Measurements from ENCODE around the gene CTCF.
"Not testable (repeated sequence)": the region's sequence is repeated elsewhere in the genome, so short reads cannot be mapped to it uniquely, and the experiment has no call there.

The CTCF gene

DNA sequence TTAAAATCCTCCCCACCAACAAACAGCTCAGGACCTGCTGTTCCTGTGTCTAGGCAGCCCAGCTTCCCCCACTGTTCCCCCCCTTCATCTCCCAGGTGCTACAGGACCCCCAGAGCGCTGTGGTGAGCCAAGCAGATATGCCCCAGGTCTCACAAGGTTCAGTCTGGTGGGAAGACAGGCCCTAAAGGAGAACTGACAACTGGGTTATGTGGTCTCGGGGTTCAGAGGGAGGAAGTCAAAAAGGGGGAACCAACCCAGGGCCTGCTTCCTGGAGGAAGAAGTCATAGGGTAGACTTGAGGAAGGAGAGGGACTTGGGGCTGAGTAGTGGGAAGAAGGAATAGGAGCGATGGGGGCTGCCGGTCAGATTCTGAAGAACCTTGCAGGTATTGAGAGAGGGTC is 31.1 kb upstream of the CTCF start:
- Histone ChIP-seq H3K23ac (ENCODE audit: low read length) (peak overlapping the region; percentile 66), H4K8ac (ENCODE audit: low read depth, low read length) (no peak overlapping the region), H2BK120ac (ENCODE audit: low read depth, low read length) (no peak overlapping the region), H3K79me2 (ENCODE audit: control insufficient read depth, insufficient read depth, low read length) (no peaks in the 10 kb centered on the region), H3K9ac (ENCODE audit: low read length) (no peak overlapping the region), H3K27ac (ENCODE audit: low read depth, low read length) (no peak overlapping the region), H3K36me3 (ENCODE audit: control insufficient read depth, insufficient read depth, low read length) (no peaks in the 10 kb centered on the region), H4K5ac (ENCODE audit: low read length) (no peak overlapping the region), H3K18ac (ENCODE audit: low read length) (no peak overlapping the region), H2BK15ac (replicated peaks; ENCODE audit: low read depth) (no peak overlapping the region), H3K27me3 (ENCODE audit: insufficient read depth, low read length, poor library complexity) (peaks cover 38% of the 10 kb centered on the region), H3K4ac (ENCODE audit: low read depth, low read length) (no peak overlapping the region), H2AK5ac (ENCODE audit: low read length) (no peak overlapping the region), H2BK5ac (ENCODE audit: low read length) (no peak overlapping the region), H3K56ac (ENCODE audit: low read length) (no peak overlapping the region), H3K4me3 (ENCODE audit: low read length) (no peak overlapping the region), H3K79me1 (ENCODE audit: low read length) (no peaks in the 10 kb centered on the region), H3K4me2 (ENCODE audit: low read length) (no peak overlapping the region), H3K4me1 (ENCODE audit: control insufficient read depth, low read depth, low read length) (peaks cover 2% of the 10 kb centered on the region)
- WGBS (ENCODE audit: extremely low coverage, insufficient coverage, low lambda C conversion rate) = no CpG with 5 or more reads among the region's 4 CpGs
- no peak for DNase-seq

DNA sequence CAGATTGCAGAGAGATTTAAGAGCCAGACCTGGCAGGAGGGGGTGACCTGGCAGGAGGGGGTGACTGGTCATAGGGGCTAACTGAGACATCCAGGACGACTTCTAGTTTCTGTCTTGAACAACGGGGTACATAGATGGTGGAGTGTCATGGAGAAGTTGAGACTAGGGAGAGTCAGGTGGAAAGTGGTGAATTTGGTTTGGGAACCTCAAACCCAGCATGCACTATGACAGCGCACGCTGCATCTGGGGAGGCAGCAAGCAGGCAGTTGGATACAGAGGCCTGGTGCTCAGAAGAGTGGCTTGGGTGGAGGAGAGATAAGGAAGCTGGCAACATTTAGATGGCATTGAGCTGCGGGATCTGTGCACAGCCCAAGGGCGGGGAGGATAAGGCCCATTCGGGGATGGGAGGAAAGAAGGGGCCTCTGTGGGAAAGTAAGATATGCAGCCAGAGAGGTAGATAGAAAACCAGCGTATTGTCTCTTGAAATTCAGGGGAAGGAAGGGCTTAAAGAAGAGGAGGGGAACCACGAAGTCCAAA is 29.2 kb upstream of the CTCF start:
- Histone ChIP-seq H3K4me3 (ENCODE audit: low read length) (no peak overlapping the region), H3K79me2 (ENCODE audit: control insufficient read depth, insufficient read depth, low read length) (no peaks in the 10 kb centered on the region), H4K8ac (ENCODE audit: low read depth, low read length) (no peak overlapping the region), H3K4me2 (ENCODE audit: low read length) (no peak overlapping the region), H4K5ac (ENCODE audit: low read length) (no peak overlapping the region), H3K18ac (ENCODE audit: low read length) (no peak overlapping the region), H3K36me3 (ENCODE audit: control insufficient read depth, insufficient read depth, low read length) (no peaks in the 10 kb centered on the region), H3K27ac (ENCODE audit: low read depth, low read length) (no peak overlapping the region), H3K56ac (ENCODE audit: low read length) (no peak overlapping the region), H3K4me1 (ENCODE audit: control insufficient read depth, low read depth, low read length) (peaks cover 2% of the 10 kb centered on the region), H3K23ac (ENCODE audit: low read length) (no peak overlapping the region), H2BK5ac (ENCODE audit: low read length) (no peak overlapping the region), H2BK15ac (replicated peaks; ENCODE audit: low read depth) (no peak overlapping the region), H2BK120ac (ENCODE audit: low read depth, low read length) (no peak overlapping the region), H2AK5ac (ENCODE audit: low read length) (no peak overlapping the region), H3K79me1 (ENCODE audit: low read length) (no peaks in the 10 kb centered on the region), H3K27me3 (ENCODE audit: insufficient read depth, low read length, poor library complexity) (peaks cover 38% of the 10 kb centered on the region), H3K9ac (ENCODE audit: low read length) (no peak overlapping the region), H3K4ac (ENCODE audit: low read depth, low read length) (no peak overlapping the region)
- no CpG with 5 or more reads among the region's 9 CpGs for WGBS (ENCODE audit: extremely low coverage, insufficient coverage, low lambda C conversion rate)
- no peak for DNase-seq

DNA sequence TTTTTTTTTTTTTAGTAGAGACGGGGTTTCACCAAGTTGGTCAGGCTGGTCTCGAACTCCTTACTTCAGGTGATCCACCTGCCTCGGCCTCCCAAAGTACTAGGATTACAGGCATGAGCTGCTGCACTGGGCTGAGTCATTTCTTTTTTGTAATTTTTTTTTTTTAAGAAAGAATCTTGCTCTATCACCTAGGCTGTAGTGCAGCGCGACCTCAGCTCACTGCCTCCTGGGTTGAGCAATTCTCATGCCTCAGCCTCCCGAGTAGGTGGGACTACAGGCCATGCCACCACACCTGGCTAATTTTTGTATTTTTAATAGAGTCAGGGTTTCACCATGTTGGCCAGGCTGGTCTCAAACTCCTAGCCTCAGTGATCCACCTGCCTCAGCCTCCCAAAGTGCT is 28.3 kb upstream of the CTCF start:
- H3K79me1 ChIP-seq (ENCODE audit: low read length); H3K27ac ChIP-seq (ENCODE audit: low read depth, low read length); H4K5ac ChIP-seq (ENCODE audit: low read length); H2BK5ac ChIP-seq (ENCODE audit: low read length); H3K4me3 ChIP-seq (ENCODE audit: low read length); H3K4me1 ChIP-seq (ENCODE audit: control insufficient read depth, low read depth, low read length); H2BK120ac ChIP-seq (ENCODE audit: low read depth, low read length); H3K9ac ChIP-seq (ENCODE audit: low read length); H3K56ac ChIP-seq (ENCODE audit: low read length); H3K23ac ChIP-seq (ENCODE audit: low read length); H3K36me3 ChIP-seq (ENCODE audit: control insufficient read depth, insufficient read depth, low read length); H2BK15ac ChIP-seq (replicated peaks; ENCODE audit: low read depth); H3K4me2 ChIP-seq (ENCODE audit: low read length); H4K8ac ChIP-seq (ENCODE audit: low read depth, low read length); H3K4ac ChIP-seq (ENCODE audit: low read depth, low read length); H3K18ac ChIP-seq (ENCODE audit: low read length); H2AK5ac ChIP-seq (ENCODE audit: low read length); H3K79me2 ChIP-seq (ENCODE audit: control insufficient read depth, insufficient read depth, low read length); DNase-seq: not testable (repeated sequence)
- peaks cover 38% of the 10 kb centered on the region for H3K27me3 ChIP-seq (ENCODE audit: insufficient read depth, low read length, poor library complexity)
- WGBS (ENCODE audit: extremely low coverage, insufficient coverage, low lambda C conversion rate) = no CpG with 5 or more reads among the region's 6 CpGs

DNA sequence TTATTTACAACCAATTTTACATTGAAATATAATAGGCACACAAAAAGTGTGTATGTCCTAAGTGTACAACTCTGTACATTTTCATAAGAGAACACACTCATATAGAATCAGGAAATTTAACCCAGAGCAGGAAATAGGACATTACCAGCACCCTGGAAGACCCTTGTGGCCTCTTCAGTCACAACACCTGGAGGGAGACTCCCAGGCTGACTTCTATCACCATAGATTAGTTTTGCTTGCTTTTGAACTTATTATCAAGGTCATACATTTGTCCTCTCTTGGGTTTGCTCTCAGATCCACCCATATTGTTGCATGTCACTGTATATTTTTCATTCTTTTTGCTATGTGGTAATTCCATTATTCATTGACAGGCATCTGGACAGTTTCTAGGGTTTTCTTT is 27.9 kb upstream of the CTCF start:
- Histone ChIP-seq H4K5ac (ENCODE audit: low read length) (no peak overlapping the region), H3K4me1 (ENCODE audit: control insufficient read depth, low read depth, low read length) (peaks cover 2% of the 10 kb centered on the region), H3K27ac (ENCODE audit: low read depth, low read length) (no peak overlapping the region), H2AK5ac (ENCODE audit: low read length) (no peak overlapping the region), H3K4me3 (ENCODE audit: low read length) (no peak overlapping the region), H3K23ac (ENCODE audit: low read length) (no peak overlapping the region), H3K27me3 (ENCODE audit: insufficient read depth, low read length, poor library complexity) (peaks cover 38% of the 10 kb centered on the region), H2BK5ac (ENCODE audit: low read length) (no peak overlapping the region), H3K9ac (ENCODE audit: low read length) (no peak overlapping the region), H2BK15ac (replicated peaks; ENCODE audit: low read depth) (no peak overlapping the region), H4K8ac (ENCODE audit: low read depth, low read length) (no peak overlapping the region), H3K56ac (ENCODE audit: low read length) (no peak overlapping the region), H3K4me2 (ENCODE audit: low read length) (no peak overlapping the region), H3K18ac (ENCODE audit: low read length) (no peak overlapping the region), H3K36me3 (ENCODE audit: control insufficient read depth, insufficient read depth, low read length) (no peaks in the 10 kb centered on the region), H3K4ac (ENCODE audit: low read depth, low read length) (no peak overlapping the region), H2BK120ac (ENCODE audit: low read depth, low read length) (no peak overlapping the region), H3K79me1 (ENCODE audit: low read length) (no peaks in the 10 kb centered on the region), H3K79me2 (ENCODE audit: control insufficient read depth, insufficient read depth, low read length) (no peaks in the 10 kb centered on the region)
- DNase-seq = no peak

DNA sequence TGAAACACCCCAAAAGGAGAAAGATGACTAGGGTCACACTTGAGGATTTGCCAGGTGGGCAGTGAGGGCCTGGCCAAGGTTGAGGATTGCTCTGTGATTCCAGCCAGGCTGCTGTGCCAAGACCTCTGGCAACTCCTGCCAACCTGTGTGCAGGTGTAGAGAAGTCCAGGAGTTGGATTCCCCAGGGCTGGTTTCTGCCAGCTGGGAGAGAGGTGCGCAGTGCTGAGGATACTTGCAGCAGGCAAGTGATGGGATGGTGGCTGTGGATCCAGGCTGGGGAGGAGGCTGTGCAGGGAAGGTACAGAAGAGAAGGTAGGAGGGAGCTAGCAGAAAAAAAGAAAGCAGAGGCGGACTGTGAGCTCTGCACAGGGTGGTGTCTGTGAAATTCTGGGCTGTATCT is 27.1 kb upstream of the CTCF start:
- no peaks in the 10 kb centered on the region for H3K36me3 ChIP-seq (ENCODE audit: control insufficient read depth, insufficient read depth, low read length)
- no peaks in the 10 kb centered on the region for H3K79me2 ChIP-seq (ENCODE audit: control insufficient read depth, insufficient read depth, low read length)
- no peak overlapping the region for H3K4ac ChIP-seq (ENCODE audit: low read depth, low read length)
- H3K56ac ChIP-seq (ENCODE audit: low read length) = no peak overlapping the region
- no peak overlapping the region for H2AK5ac ChIP-seq (ENCODE audit: low read length)
- WGBS (ENCODE audit: extremely low coverage, insufficient coverage, low lambda C conversion rate) = no CpG with 5 or more reads among the region's 2 CpGs
- H4K5ac ChIP-seq (ENCODE audit: low read length) = no peak overlapping the region
- DNase-seq = no peak
- H3K4me2 ChIP-seq (ENCODE audit: low read length) = no peak overlapping the region
- H3K9ac ChIP-seq (ENCODE audit: low read length) = no peak overlapping the region
- no peaks in the 10 kb centered on the region for H3K4me1 ChIP-seq (ENCODE audit: control insufficient read depth, low read depth, low read length)
- no peak overlapping the region for H2BK120ac ChIP-seq (ENCODE audit: low read depth, low read length)
- H3K27ac ChIP-seq (ENCODE audit: low read depth, low read length) = no peak overlapping the region
- no peak overlapping the region for H2BK15ac ChIP-seq (replicated peaks; ENCODE audit: low read depth)
- no peak overlapping the region for H2BK5ac ChIP-seq (ENCODE audit: low read length)
- H3K18ac ChIP-seq (ENCODE audit: low read length) = no peak overlapping the region
- H4K8ac ChIP-seq (ENCODE audit: low read depth, low read length) = no peak overlapping the region
- H3K4me3 ChIP-seq (ENCODE audit: low read length) = no peak overlapping the region
- peak overlapping the region; percentile 24 for H3K23ac ChIP-seq (ENCODE audit: low read length)
- H3K79me1 ChIP-seq (ENCODE audit: low read length) = no peaks in the 10 kb centered on the region
- H3K27me3 ChIP-seq (ENCODE audit: insufficient read depth, low read length, poor library complexity) = peaks cover 33% of the 10 kb centered on the region

DNA sequence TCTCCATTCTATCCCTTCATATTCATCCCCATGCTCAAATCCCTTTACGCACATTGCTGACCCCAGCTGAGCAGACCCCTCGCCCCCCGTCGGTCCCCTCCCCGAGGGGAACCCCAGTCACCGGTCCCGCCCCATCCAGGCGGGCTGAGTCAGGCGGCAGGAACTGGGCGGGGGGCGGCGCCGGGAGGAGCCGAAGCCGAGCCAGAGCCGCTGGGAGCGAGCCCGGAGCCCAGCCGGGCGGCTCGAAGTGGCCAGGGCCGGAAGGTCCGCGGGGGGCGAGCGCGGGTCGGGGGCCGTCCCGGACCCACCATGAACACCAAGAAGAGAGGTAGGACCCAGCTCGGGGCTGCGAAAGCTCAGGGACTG is 25.1 kb upstream of the CTCF start:
- peaks cover 18% of the 10 kb centered on the region for H3K27me3 ChIP-seq (ENCODE audit: insufficient read depth, low read length, poor library complexity)
- H3K23ac ChIP-seq (ENCODE audit: low read length) = no peak overlapping the region
- H4K5ac ChIP-seq (ENCODE audit: low read length) = no peak overlapping the region
- H2BK120ac ChIP-seq (ENCODE audit: low read depth, low read length) = no peak overlapping the region
- no peak overlapping the region for H2BK5ac ChIP-seq (ENCODE audit: low read length)
- H3K9ac ChIP-seq (ENCODE audit: low read length) = peak overlapping the region; percentile 47
- H2BK15ac ChIP-seq (replicated peaks; ENCODE audit: low read depth) = no peak overlapping the region
- no peaks in the 10 kb centered on the region for H3K79me2 ChIP-seq (ENCODE audit: control insufficient read depth, insufficient read depth, low read length)
- H3K4me2 ChIP-seq (ENCODE audit: low read length) = peak overlapping the region; percentile 68
- no peak overlapping the region for H4K8ac ChIP-seq (ENCODE audit: low read depth, low read length)
- H3K4me1 ChIP-seq (ENCODE audit: control insufficient read depth, low read depth, low read length) = no peaks in the 10 kb centered on the region
- peak; percentile 62 for DNase-seq
- H3K36me3 ChIP-seq (ENCODE audit: control insufficient read depth, insufficient read depth, low read length) = no peaks in the 10 kb centered on the region
- H3K79me1 ChIP-seq (ENCODE audit: low read length) = no peaks in the 10 kb centered on the region
- peak overlapping the region; percentile 91 for H3K18ac ChIP-seq (ENCODE audit: low read length)
- H3K27ac ChIP-seq (ENCODE audit: low read depth, low read length) = no peak overlapping the region
- peak overlapping the region; percentile 3 for H3K4me3 ChIP-seq (ENCODE audit: low read length)
- no peak overlapping the region for H2AK5ac ChIP-seq (ENCODE audit: low read length)
- WGBS (ENCODE audit: extremely low coverage, insufficient coverage, low lambda C conversion rate) = no CpG with 5 or more reads among the region's 32 CpGs
- H3K4ac ChIP-seq (ENCODE audit: low read depth, low read length) = peak overlapping the region; percentile 28
- peak overlapping the region; percentile 56 for H3K56ac ChIP-seq (ENCODE audit: low read length)

Measured in mesendoderm (in vitro differentiated cells).